ENCODE data around the gene ARIH2. TPM values are rescaled to one million over a fixed set of nuclear protein-coding genes. Genes with fewer than 3 reads are reported as not detected.

ARIH2 gene
- total RNA-seq (100 to 1,000 TPM in 3 of 4 donors, 10 to 100 TPM in 1; 92.7 to 125 (median 113) TPM), polyA plus RNA-seq (100 to 1,000 TPM in 1 of 3 donors, 10 to 100 TPM in 2; 59.5 to 163 (median 67.0) TPM)
- long read RNA-seq, donor 1, full-length matches to known transcripts = 112 of 183 reads
- long read RNA-seq, donor 1, partial matches to known transcripts = 19 of 183 reads
- long read RNA-seq, donor 1, other reads (novel, unspliced or antisense) = 52 of 183 reads
- long read RNA-seq, donor 2, full-length matches to known transcripts = 152 of 284 reads
- long read RNA-seq, donor 2, partial matches to known transcripts = 35 of 284 reads
- long read RNA-seq, donor 2, other reads (novel, unspliced or antisense) = 97 of 284 reads

- peak; percentile 94 to 97 (median 96) for ATAC-seq
- Histone ChIP-seq H3K9me3 (no peaks in the 10 kb centered on the region), H3K27ac (peak within 1 kb of the TSS; percentile 96), H3K4me3 (peak within 1 kb of the TSS; percentile 86), H3K36me3 (ENCODE audit: insufficient read depth in 1 of 2, low read depth in 1 of 2) (peaks cover 0 to 21% of the 10 kb centered on the region in 2 donors), H3K27me3 (ENCODE audit: insufficient read depth in 3 of 3, low read length in 2 of 3) (no peaks in the 10 kb centered on the region), H3K4me1 (peaks cover 19% of the 10 kb centered on the region)
- peak; percentile 95 to 97 for DNase-seq
- WGBS, 3 donors = 0 to 1% (median 1%) methylated on average over 75 to 97 of the region's 97 CpGs
- intact Hi-C loops (cut with DNase I) = loop anchor here in 1 of 2 donors (5.0 kb wide), 1 partner anchor 61 kb away; no protein-coding TSS in a partner anchor
- peak; percentile 15 for TF ChIP-seq CTCF (IDR thresholded peaks at IDR 0.05)
Measured at GRCh38 chr3:48918388-48919214, at the start of gene ARIH2. Gene ARIH2 (plus strand): TSS chr3:48918842. CDS start chr3:48927559, 8,717 bp downstream.

- WGBS, 3 donors = 90 to 94% (median 93%) methylated on average over 8 of the region's 8 CpGs
- no peak overlapping the region for H3K4me3 ChIP-seq
- H3K9me3 ChIP-seq = no peaks in the 10 kb centered on the region
- H3K27ac ChIP-seq = no peak overlapping the region
- intact Hi-C loops (cut with DNase I) = no loop called here
- ATAC-seq (no peak), DNase-seq (no peak)
- no peak for TF ChIP-seq CTCF (IDR thresholded peaks at IDR 0.05)
- peaks cover 15% of the 10 kb centered on the region for H3K4me1 ChIP-seq
- no peaks in the 10 kb centered on the region for H3K27me3 ChIP-seq (ENCODE audit: insufficient read depth in 3 of 3, low read length in 2 of 3)
- peaks cover 2 to 61% of the 10 kb centered on the region in 2 donors for H3K36me3 ChIP-seq (ENCODE audit: insufficient read depth in 1 of 2, low read depth in 1 of 2)
Measured at GRCh38 chr3:48877671-48878070, 41.0 kb upstream of the ARIH2 start.

GRCh38 chr3:48879307-48879993 is 39.2 kb upstream of the ARIH2 start:
- Histone ChIP-seq H3K36me3 (ENCODE audit: insufficient read depth in 1 of 2, low read depth in 1 of 2) (peaks cover 2 to 66% of the 10 kb centered on the region in 2 donors), H3K27ac (no peak overlapping the region), H3K4me1 (peaks cover 15% of the 10 kb centered on the region), H3K27me3 (ENCODE audit: insufficient read depth in 3 of 3, low read length in 2 of 3) (no peaks in the 10 kb centered on the region), H3K4me3 (no peak overlapping the region), H3K9me3 (no peaks in the 10 kb centered on the region)
- no peak for TF ChIP-seq CTCF (IDR thresholded peaks at IDR 0.05)
- no peak for DNase-seq
- ATAC-seq = no peak
- intact Hi-C loops (cut with DNase I) = no loop called here
- WGBS, 3 donors = 89 to 92% (median 90%) methylated on average over 6 of the region's 6 CpGs

- Histone ChIP-seq H3K36me3 (ENCODE audit: insufficient read depth in 1 of 2, low read depth in 1 of 2) (peaks cover 2 to 71% of the 10 kb centered on the region in 2 donors), H3K27me3 (ENCODE audit: insufficient read depth in 3 of 3, low read length in 2 of 3) (no peaks in the 10 kb centered on the region), H3K27ac (no peak overlapping the region), H3K4me1 (peaks cover 15% of the 10 kb centered on the region), H3K4me3 (no peak overlapping the region), H3K9me3 (no peaks in the 10 kb centered on the region)
- WGBS, 3 donors = 85 to 93% (median 88%) methylated on average over 6 of the region's 6 CpGs
- DNase-seq = no peak
- ATAC-seq = no peak
- intact Hi-C loops (cut with DNase I) = no loop called here
- no peak for TF ChIP-seq CTCF (IDR thresholded peaks at IDR 0.05)
Measured at GRCh38 chr3:48879994-48880377, 38.7 kb upstream of the ARIH2 start.
